A549 (cell line): Measurements from ENCODE around the gene ZCWPW1. TPM values are rescaled to one million over a fixed set of nuclear protein-coding genes. Genes with fewer than 3 reads are reported as not detected.

ENCODE experiments used
- ATAC-seq, 2 experiments: fragments of 200-7000 bp in 1 of 2; fragments of >200 bp in 1 of 2; cut with Nextera tagmentation in 1 of 2; cut with Tn5 transposase in 1 of 2; 3 replicates each; pipeline versions ENCODE4 v1.8.0 to v1.9.1; 2018 to 2020; ENCODE audit warnings: mild to moderate bottlenecking in 1 of 2, moderate library complexity in 1 of 2
- CTCF ChIA-PET: fragments of 300-600 bp; sonication (Branson Sonifier 250); formaldehyde crosslinking; extraction: SDS; loops from one replicate; lab custom pipeline; 2021; ENCODE audit warnings: antibody characterized with exemption, inconsistent platforms; lab: Yijun Ruan, JAX
- POLR2A ChIA-PET: fragments of 350-600 bp; formaldehyde crosslinking; extraction: SDS; loops from one replicate; lab custom pipeline; 2021; ENCODE audit warnings: antibody characterized with exemption, inconsistent platforms; lab: Yijun Ruan, JAX
- DNase-seq, 2 experiments: peaks; one replicate each; pipeline versions ENCODE4 v3.0.0 to v3.0.0-alpha.2; 2011 to 2016; ENCODE audit warnings: low read depth in 1 of 2, low spot score in 1 of 2
- FAIRE-seq: peaks from 2 replicates; lab custom pipeline; 2011; peaks lifted over from hg19 to GRCh38; lab: Jason Lieb, UNC
- H3K27ac ChIP-seq, 2 experiments: fragments of >200 bp; sonication (Bioruptor Twin); formaldehyde crosslinking; 3 replicates each; pipeline ENCODE4 v1.5.1; 2016 to 2017
- H3K4me1 ChIP-seq: fragments of >200 bp; sonication (Bioruptor Twin); formaldehyde crosslinking; 3 replicates; pipeline ENCODE4 v1.6.1; 2016
- H3K4me2 ChIP-seq: fragments of >200 bp; sonication (Bioruptor Twin); formaldehyde crosslinking; 3 replicates; pipeline ENCODE4 v1.6.1; 2016
- H3K4me3 ChIP-seq: fragments of >200 bp; sonication (Bioruptor Twin); formaldehyde crosslinking; 3 replicates; pipeline ENCODE4 v1.5.1; 2016
- H3K9me3 ChIP-seq: fragments of >200 bp; sonication (Bioruptor Twin); formaldehyde crosslinking; 3 replicates; pipeline ENCODE4 v1.6.1; 2016
- CBX8 ChIP-seq: fragments of 200-600 bp; sonication (generic); IDR thresholded peaks from 2 replicates; pipeline ENCODE4 v1.6.1; 2016
- E2F6 ChIP-seq: IDR thresholded peaks from 2 replicates; pipeline ENCODE4 v1.6.1; 2012; ENCODE audit warnings: low read depth, borderline replicate concordance
- ESRRA ChIP-seq: fragments of 150-350 bp; IDR thresholded peaks from 2 replicates; pipeline ENCODE4 v1.6.1; 2014; ENCODE audit warnings: mild to moderate bottlenecking, low read length, borderline replicate concordance
- FOSL2 ChIP-seq, 2 experiments: fragments of 450-650 bp in 1 of 2; fragments of >200 bp in 1 of 2; sonication (Bioruptor Twin) in 1 of 2; formaldehyde crosslinking; IDR thresholded peaks; 2 replicates each; pipeline versions ENCODE4 v1.5.0 to v1.6.1; 2016 to 2020; ENCODE audit warnings: mild to moderate bottlenecking in 1 of 2, moderate library complexity in 1 of 2
- FOXS1 ChIP-seq: fragments of 250-450 bp; sonication (Bioruptor Pico); IDR thresholded peaks from 2 replicates; pipeline ENCODE4 v1.5.0; 2020; ENCODE audit warnings: mild to moderate bottlenecking, moderate library complexity
- HEYL ChIP-seq: fragments of 250-450 bp; sonication (Bioruptor Pico); IDR thresholded peaks from 2 replicates; pipeline ENCODE4 v1.8.0; 2021; ENCODE audit warnings: mild to moderate bottlenecking, moderate library complexity
- HOXA7 ChIP-seq: fragments of 250-450 bp; sonication (Bioruptor Pico); IDR thresholded peaks from 2 replicates; pipeline ENCODE4 v1.5.0; 2020; ENCODE audit warnings: mild to moderate bottlenecking, moderate library complexity
- JUN ChIP-seq, 2 experiments: fragments of >200 bp; sonication (Bioruptor Twin); formaldehyde crosslinking; IDR thresholded peaks; 2 replicates in 1 of 2; 3 replicates in 1 of 2; pipeline ENCODE4 v1.6.1; 2016 to 2017
- MAZ ChIP-seq: fragments of 150-350 bp; IDR thresholded peaks from 2 replicates; pipeline ENCODE4 v1.6.1; 2014; ENCODE audit warnings: antibody characterized with exemption, low read depth, low read length, borderline replicate concordance
- MYC ChIP-seq: IDR thresholded peaks from 2 replicates; pipeline ENCODE4 v1.6.1; 2012; ENCODE audit warnings: mild to moderate bottlenecking, inconsistent platforms, low read length, improper control_type of control experiment, borderline replicate concordance
- NFE2L2 ChIP-seq: fragments of 150-350 bp; conservative IDR thresholded peaks from 2 replicates; pipeline ENCODE4 v1.6.1; 2014; ENCODE audit warnings: low read length
- NR3C1 ChIP-seq: fragments of >200 bp; sonication (Bioruptor Twin); formaldehyde crosslinking; IDR thresholded peaks from 3 replicates; pipeline ENCODE4 v1.6.1; 2017
- PBX3 ChIP-seq: IDR thresholded peaks from 2 replicates; pipeline ENCODE4 v1.6.1; 2012
- PHF8 ChIP-seq: fragments of 200-600 bp; sonication (generic); IDR thresholded peaks from 2 replicates; pipeline ENCODE4 v1.6.1; 2016; ENCODE audit warnings: low read depth, mild to moderate bottlenecking, antibody characterized with exemption, moderate library complexity, borderline replicate concordance
- RFX5 ChIP-seq: fragments of 450-650 bp; IDR thresholded peaks from 2 replicates; pipeline ENCODE4 v1.7.1; 2014; ENCODE audit warnings: antibody characterized with exemption, mild to moderate bottlenecking, moderate library complexity
- ZC3H11A ChIP-seq: fragments of 450-650 bp; IDR thresholded peaks from 2 replicates; pipeline ENCODE4 v1.6.1; 2014; ENCODE audit warnings: antibody characterized with exemption, mild to moderate bottlenecking
- ZNF302 ChIP-seq: fragments of 250-450 bp; sonication (Bioruptor Pico); IDR thresholded peaks from 2 replicates; pipeline ENCODE4 v1.9.0; 2021; ENCODE audit warnings: inconsistent platforms, mild to moderate bottlenecking, moderate library complexity
- WGBS: methylation state at CpG from one replicate; pipeline ENCODE4 v1.1.6; 2017; ENCODE audit errors: missing lambda C conversion rate; 5-methylcytosine and 5-hydroxymethylcytosine counted together
- polyA plus RNA-seq, 4 experiments: library from polyadenylated mRNA; depleted of rRNA in 3 of 4; stranded (reverse); fragments of >200 nt; fragmentation: RNase III in 1 of 4; extraction: RNeasy Plus Mini Kit Qiagen cat#74134 plus additional on column Dnase treatment in 1 of 4; gene quantifications; 2 replicates in 3 of 4; 3 replicates in 1 of 4; pipeline ENCODE4 v1.2.3, GENCODE V29; 2011 to 2017
- TF ChIP-seq, protein P1 (sequence below): fragments of 250-450 bp; sonication (Bioruptor Pico); IDR thresholded peaks from 2 replicates; pipeline ENCODE4 v1.5.0; 2020; ENCODE audit warnings: low read depth, mild to moderate bottlenecking, moderate library complexity
- TF ChIP-seq, protein P2 (sequence below): fragments of 150-350 bp; IDR thresholded peaks from 2 replicates; pipeline ENCODE4 v1.6.1; 2014; ENCODE audit warnings: low read depth, mild to moderate bottlenecking, low read length

ZCWPW1 gene
- polyA plus RNA-seq, 2 of the 4 experiments (the other 2 are of a cell fraction), result 2.0 to 4.2 TPM

GRCh38 chr7:100437150-100438100, 8.9 kb upstream of the ZCWPW1 start:
- FAIRE-seq, result no peak
- Histone ChIP-seq H3K9me3 (no peaks in the 10 kb centered on the region), H3K4me1 (peaks cover 12% of the 10 kb centered on the region; the same call in 2 of the 3 replicates), H3K27ac (peak overlapping the region; percentile 96), H3K4me3 (peak overlapping the region; percentile 91), H3K4me2 (peak overlapping the region; percentile 56)
- no peak for DNase-seq
- TF ChIP-seq ESRRA, result no peak
- no peak for TF ChIP-seq NFE2L2
- no peak for TF ChIP-seq FOSL2 (IDR thresholded peaks at IDR 0.05)
- no peak for TF ChIP-seq FOSL2 (CRISPR knock-in tag; IDR thresholded peaks at IDR 0.05)
- TF ChIP-seq, protein P1, sequence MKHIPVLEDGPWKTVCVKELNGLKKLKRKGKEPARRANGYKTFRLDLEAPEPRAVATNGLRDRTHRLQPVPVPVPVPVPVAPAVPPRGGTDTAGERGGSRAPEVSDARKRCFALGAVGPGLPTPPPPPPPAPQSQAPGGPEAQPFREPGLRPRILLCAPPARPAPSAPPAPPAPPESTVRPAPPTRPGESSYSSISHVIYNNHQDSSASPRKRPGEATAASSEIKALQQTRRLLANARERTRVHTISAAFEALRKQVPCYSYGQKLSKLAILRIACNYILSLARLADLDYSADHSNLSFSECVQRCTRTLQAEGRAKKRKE (CRISPR knock-in tag), result no peak
- TF ChIP-seq ZNF302 (CRISPR knock-in tag), result no peak
- TF ChIP-seq ZC3H11A, result no peak
- no peak for TF ChIP-seq MYC
- no peak for TF ChIP-seq FOXS1 (CRISPR knock-in tag)
- TF ChIP-seq MAZ, result no peak
- no peak for TF ChIP-seq JUN (IDR thresholded peaks at IDR 0.05)
- no peak for TF ChIP-seq NR3C1
- TF ChIP-seq E2F6, result no peak
- TF ChIP-seq HEYL (CRISPR knock-in tag), result no peak
- no peak for TF ChIP-seq PHF8
- TF ChIP-seq HOXA7, result no peak
- TF ChIP-seq, protein P2, sequence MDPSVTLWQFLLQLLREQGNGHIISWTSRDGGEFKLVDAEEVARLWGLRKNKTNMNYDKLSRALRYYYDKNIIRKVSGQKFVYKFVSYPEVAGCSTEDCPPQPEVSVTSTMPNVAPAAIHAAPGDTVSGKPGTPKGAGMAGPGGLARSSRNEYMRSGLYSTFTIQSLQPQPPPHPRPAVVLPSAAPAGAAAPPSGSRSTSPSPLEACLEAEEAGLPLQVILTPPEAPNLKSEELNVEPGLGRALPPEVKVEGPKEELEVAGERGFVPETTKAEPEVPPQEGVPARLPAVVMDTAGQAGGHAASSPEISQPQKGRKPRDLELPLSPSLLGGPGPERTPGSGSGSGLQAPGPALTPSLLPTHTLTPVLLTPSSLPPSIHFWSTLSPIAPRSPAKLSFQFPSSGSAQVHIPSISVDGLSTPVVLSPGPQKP, result no peak
- TF ChIP-seq RFX5, result no peak
- TF ChIP-seq PBX3, result no peak
- no peak for TF ChIP-seq CBX8
- POLR2A ChIA-PET, result interaction anchor here (0.6 to 2.6 kb wide), 5 partner anchors 7 to 149 kb away, joined by 3 to 23 read pairs (median 4); partner anchors contain the start of genes FBXO24, MEPCE and ZCWPW1
- 88% methylated on average over 27 of the region's 28 CpGs for WGBS
- CTCF ChIA-PET, result interaction anchor here (1.0 to 5.1 kb wide), 6 partner anchors 9 to 32 kb away, joined by 3 to 26 read pairs (median 5); no protein-coding TSS in a partner anchor
- no peak for ATAC-seq
